Spleen (tissue), 11 donors: Measurements from ENCODE around the gene CRHR2. TPM values are rescaled to one million over a fixed set of nuclear protein-coding genes. Genes with fewer than 3 reads are reported as not detected.

Experiments
- DNase-seq: peaks from one replicate; pipeline ENCODE4 v3.0.0-alpha.2; 2020
- H3K27ac ChIP-seq, 8 donors: fragments of 200-600 bp; sonication (generic) in 7 of 8; 1 replicate in 4 of 8; 2 replicates in 4 of 8; pipeline versions ENCODE4 v1.5.0 to v1.8.0; 2016 to 2021; ENCODE audit warnings: inconsistent platforms in 4 of 8, mild to moderate bottlenecking in 4 of 8, moderate library complexity in 1 of 8
- H3K27me3 ChIP-seq, 7 donors: fragments of 200-600 bp; sonication (generic) in 6 of 7; replicated peaks in 1 of 7; 1 replicate in 4 of 7; 2 replicates in 3 of 7; pipeline versions ENCODE4 v1.5.0 to v1.8.0; 2016 to 2021; ENCODE audit warnings: inconsistent platforms in 3 of 7, mild to moderate bottlenecking in 1 of 7
- H3K36me3 ChIP-seq, 6 donors: fragments of 200-600 bp; sonication (generic) in 5 of 6; 1 replicate in 4 of 6; 2 replicates in 2 of 6; pipeline versions ENCODE4 v1.5.0 to v1.8.0; 2016 to 2021; ENCODE audit warnings: inconsistent platforms in 2 of 6
- H3K4me1 ChIP-seq, 6 donors: fragments of 200-600 bp; sonication (generic) in 5 of 6; 1 replicate in 3 of 6; 2 replicates in 3 of 6; pipeline versions ENCODE4 v1.5.0 to v1.8.0; 2016 to 2021; ENCODE audit warnings: inconsistent platforms in 3 of 6
- H3K4me3 ChIP-seq, 8 donors: fragments of 200-600 bp; sonication (generic) in 7 of 8; 1 replicate in 4 of 8; 2 replicates in 4 of 8; pipeline versions ENCODE4 v1.5.0 to v1.8.0; 2016 to 2021; ENCODE audit warnings: inconsistent platforms in 4 of 8, mild to moderate bottlenecking in 4 of 8, moderate library complexity in 2 of 8
- H3K9me3 ChIP-seq, 8 donors: fragments of 200-600 bp; sonication (generic) in 7 of 8; 1 replicate in 4 of 8; 2 replicates in 4 of 8; pipeline versions ENCODE4 v1.5.0 to v1.8.0; 2016 to 2021; ENCODE audit warnings: inconsistent platforms in 4 of 8
- POLR2A ChIP-seq, 3 donors: fragments of 450-650 bp; IDR thresholded peaks; one replicate each; pipeline ENCODE4 v1.5.1; 2017; ENCODE audit warnings: antibody characterized with exemption in 3 of 3, mild to moderate bottlenecking in 1 of 3
- POLR2AphosphoS5 ChIP-seq, 3 donors: sonication (generic); formaldehyde crosslinking; IDR thresholded peaks; one replicate each; pipeline ENCODE4 v1.5.1; 2017; ENCODE audit warnings: antibody characterized with exemption in 3 of 3
- WGBS, 5 donors: extraction: QIAGEN DNeasy Blood & Tissue Kit in 3 of 5; methylation state at CpG; one replicate each; pipeline versions ENCODE4 v1.1.5 to v1.1.7; 2013 to 2018; 5-methylcytosine and 5-hydroxymethylcytosine counted together
- intact Hi-C: fragments of 100-400 bp; cut with DNase I; formaldehyde crosslinking; loops from one replicate; pipeline ENCODE4 v1.15.0; 2023; ENCODE audit warnings: low total_unique reads
- polyA plus RNA-seq, 3 donors: library from polyadenylated mRNA; stranded (reverse); fragments of 200-250 nt; gene quantifications; one replicate each; pipeline ENCODE4 v1.2.1, GENCODE V29; 2013
- total RNA-seq, 7 donors: library from RNA; depleted of rRNA in 3 of 7; stranded (reverse); fragments of >200 nt in 3 of 7; fragmentation: NEBNext Ultra II Directional in 4 of 7; extraction: Animal tissue kit (Norgen Biotek cat#: 25700) in 4 of 7; gene quantifications; one replicate each; pipeline versions ENCODE4 v1.1.0 to v1.2.1, GENCODE V29; 2016 to 2021
- TF ChIP-seq, protein P1 (sequence below), 11 experiments: fragments of 200-600 bp in 7 of 11; fragments of 450-650 bp in 4 of 11; sonication (generic) in 4 of 11; IDR thresholded peaks in 8 of 11; conservative IDR thresholded peaks in 3 of 11; 1 replicate in 7 of 11; 2 replicates in 4 of 11; pipeline versions ENCODE4 v1.4.0 to v1.8.0; 2016 to 2021; ENCODE audit warnings: antibody characterized with exemption in 11 of 11, inconsistent platforms in 4 of 11, mild to moderate bottlenecking in 1 of 11
- donor health status: healthy with polysubstance abuse.
- donor health status: DM: no; HTN: no; CAD: no; lungs with moderate emphysema.
- donor health status: DM: no; HTN: no; CAD: no.
- donor health status: Bipolar disorder and iron deficiency.
- donor health status: healthy.
- donor health status: DM: no; HTN: no; CAD: no.
- donor health status: DM: yes; HTN: yes; CAD: no.

Gene CRHR2
- total and polyA plus RNA-seq, 10 donors: not detected

DNA sequence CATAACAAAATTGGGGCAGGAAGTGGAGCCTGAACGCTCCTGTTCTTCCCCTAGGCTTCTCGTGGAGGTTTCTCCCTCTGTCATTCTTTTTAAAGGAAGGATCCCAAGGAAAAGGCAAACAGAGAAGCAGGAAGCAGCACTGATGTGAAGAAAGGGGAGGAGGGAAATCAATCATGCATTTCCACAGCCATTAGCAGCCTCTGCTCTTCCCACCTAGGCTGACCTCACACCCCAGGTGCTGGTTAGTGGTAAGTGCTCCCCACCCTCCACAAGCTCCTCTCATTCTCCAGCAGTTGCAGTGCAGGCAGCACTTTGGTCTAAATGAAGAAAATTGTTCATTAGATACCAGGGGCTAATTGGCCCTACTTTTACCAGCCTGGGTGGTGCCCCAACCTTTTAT lies 2.6 kb downstream of the CRHR2 start:
- 2 to 21% (median 9%) methylated on average over 2 of the region's 2 CpGs for WGBS, 5 donors
- Histone ChIP-seq H3K27me3 (peaks cover 4 to 97% (median 43%) of the 10 kb centered on the region in 7 donors), H3K27ac (no peak overlapping the region), H3K4me1 (peaks cover 5 to 21% (median 17%) of the 10 kb centered on the region in 6 donors), H3K4me3 (no peak overlapping the region), H3K36me3 (no peaks in the 10 kb centered on the region), H3K9me3 (no peaks in the 10 kb centered on the region)
- DNase-seq: no peak
- intact Hi-C loops: no loop called here
- TF ChIP-seq, protein P1, sequence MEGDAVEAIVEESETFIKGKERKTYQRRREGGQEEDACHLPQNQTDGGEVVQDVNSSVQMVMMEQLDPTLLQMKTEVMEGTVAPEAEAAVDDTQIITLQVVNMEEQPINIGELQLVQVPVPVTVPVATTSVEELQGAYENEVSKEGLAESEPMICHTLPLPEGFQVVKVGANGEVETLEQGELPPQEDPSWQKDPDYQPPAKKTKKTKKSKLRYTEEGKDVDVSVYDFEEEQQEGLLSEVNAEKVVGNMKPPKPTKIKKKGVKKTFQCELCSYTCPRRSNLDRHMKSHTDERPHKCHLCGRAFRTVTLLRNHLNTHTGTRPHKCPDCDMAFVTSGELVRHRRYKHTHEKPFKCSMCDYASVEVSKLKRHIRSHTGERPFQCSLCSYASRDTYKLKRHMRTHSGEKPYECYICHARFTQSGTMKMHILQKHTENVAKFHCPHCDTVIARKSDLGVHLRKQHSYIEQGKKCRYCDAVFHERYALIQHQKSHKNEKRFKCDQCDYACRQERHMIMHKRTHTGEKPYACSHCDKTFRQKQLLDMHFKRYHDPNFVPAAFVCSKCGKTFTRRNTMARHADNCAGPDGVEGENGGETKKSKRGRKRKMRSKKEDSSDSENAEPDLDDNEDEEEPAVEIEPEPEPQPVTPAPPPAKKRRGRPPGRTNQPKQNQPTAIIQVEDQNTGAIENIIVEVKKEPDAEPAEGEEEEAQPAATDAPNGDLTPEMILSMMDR (IDR thresholded peaks at IDR 0.05 in 8 of 11, conservative IDR thresholded peaks at IDR 0.05 in 3 of 11): no peak
- no peak for TF ChIP-seq POLR2AphosphoS5 (IDR thresholded peaks at IDR 0.05)
- TF ChIP-seq POLR2A (IDR thresholded peaks at IDR 0.05): no peak

DNA sequence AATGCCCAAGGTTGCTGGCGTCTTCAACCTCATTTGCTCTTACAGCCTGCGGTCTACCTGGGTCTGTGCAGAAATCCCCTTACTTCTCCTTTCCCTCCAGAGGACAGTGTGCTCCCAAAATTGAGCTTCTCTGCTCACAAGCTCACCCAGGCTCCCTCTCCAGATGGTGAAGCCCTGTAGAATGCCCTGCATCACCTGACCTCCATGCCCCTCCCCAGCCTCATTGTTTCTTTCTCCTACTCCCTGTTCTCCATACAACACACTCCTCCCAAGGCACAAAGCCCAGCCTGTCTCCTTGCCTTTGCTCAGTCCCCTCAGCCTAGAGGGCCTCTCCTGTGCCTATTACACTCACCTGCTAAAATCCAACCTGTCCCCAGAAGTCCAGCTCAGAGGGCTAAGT lies 3.5 kb downstream of the CRHR2 start:
- intact Hi-C loops: no loop called here
- Histone ChIP-seq H3K36me3 (no peaks in the 10 kb centered on the region), H3K27ac (no peak overlapping the region), H3K27me3 (peaks cover 4 to 97% (median 39%) of the 10 kb centered on the region in 7 donors), H3K9me3 (no peaks in the 10 kb centered on the region), H3K4me1 (peaks cover 5 to 21% (median 17%) of the 10 kb centered on the region in 6 donors), H3K4me3 (no peak overlapping the region)
- WGBS, 5 donors: 62 to 73% (median 69%) methylated on average over 2 of the region's 2 CpGs
- DNase-seq: no peak
- TF ChIP-seq POLR2A (IDR thresholded peaks at IDR 0.05) (no peak), POLR2AphosphoS5 (IDR thresholded peaks at IDR 0.05) (no peak)
- TF ChIP-seq, protein P1 (IDR thresholded peaks at IDR 0.05 in 8 of 11, conservative IDR thresholded peaks at IDR 0.05 in 3 of 11): no peak

GRCh38 chr7:30674876-30675275 lies 7.4 kb downstream of the CRHR2 start:
- 47 to 60% (median 56%) methylated on average over 1 to 2 of the region's 2 CpGs for WGBS, 5 donors
- Histone ChIP-seq H3K36me3 (no peaks in the 10 kb centered on the region), H3K27ac (no peak overlapping the region), H3K27me3 (peaks cover 0 to 70% (median 11%) of the 10 kb centered on the region in 7 donors), H3K4me3 (no peak overlapping the region), H3K4me1 (no peaks in the 10 kb centered on the region), H3K9me3 (no peaks in the 10 kb centered on the region)
- no peak for DNase-seq
- intact Hi-C loops: no loop called here
- TF ChIP-seq POLR2AphosphoS5 (IDR thresholded peaks at IDR 0.05): no peak
- TF ChIP-seq POLR2A (IDR thresholded peaks at IDR 0.05): no peak
- TF ChIP-seq, protein P1 (IDR thresholded peaks at IDR 0.05 in 8 of 11, conservative IDR thresholded peaks at IDR 0.05 in 3 of 11): no peak

DNA sequence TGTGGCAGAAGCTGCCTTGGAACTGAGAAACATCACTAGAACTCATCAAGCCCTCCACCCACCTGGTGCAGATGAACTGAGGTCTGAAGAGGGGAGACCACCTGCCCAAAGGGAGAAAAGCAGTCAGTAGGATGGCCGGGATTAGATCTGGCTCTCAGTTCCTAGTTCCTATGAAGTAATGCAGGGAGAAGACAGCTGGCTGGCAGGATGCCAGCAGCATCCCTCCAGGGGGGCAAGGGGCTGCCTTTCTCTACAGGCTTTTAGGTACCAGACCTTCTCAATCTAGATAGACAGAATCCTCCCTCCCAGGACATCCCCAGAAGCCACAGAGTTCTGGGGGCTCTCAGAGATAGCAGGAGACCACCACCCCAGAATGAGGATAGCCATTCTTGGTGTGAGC lies 7.8 kb downstream of the CRHR2 start:
- Histone ChIP-seq H3K9me3 (no peaks in the 10 kb centered on the region), H3K4me1 (no peaks in the 10 kb centered on the region), H3K27ac (no peak overlapping the region), H3K36me3 (no peaks in the 10 kb centered on the region), H3K27me3 (peaks cover 0 to 66% (median 7%) of the 10 kb centered on the region in 7 donors), H3K4me3 (no peak overlapping the region)
- TF ChIP-seq, protein P1 (IDR thresholded peaks at IDR 0.05 in 8 of 11, conservative IDR thresholded peaks at IDR 0.05 in 3 of 11): no peak
- no peak for TF ChIP-seq POLR2AphosphoS5 (IDR thresholded peaks at IDR 0.05)
- TF ChIP-seq POLR2A (IDR thresholded peaks at IDR 0.05): no peak
- intact Hi-C loops: no loop called here
- 35 to 75% (median 50%) methylated on average over 1 of the region's 1 CpG for WGBS, 5 donors
- no peak for DNase-seq
